Lung microvascular endothelial cell (primary cell): ENCODE data around the gene ABTB2. TPM values are rescaled to one million over a fixed set of nuclear protein-coding genes. Genes with fewer than 3 reads are reported as not detected.

Experiments used
- DNase-seq, 2 donors: peaks; one replicate each; pipeline versions ENCODE4 v3.0.0 to v3.0.0-alpha.2; 2010; ENCODE audit warnings: low read depth in 2 of 2
- total RNA-seq: library from RNA; depleted of rRNA; stranded (reverse); fragments of >200 nt; gene quantifications from 2 replicates; pipeline ENCODE4 v1.2.1, GENCODE V29; 2014

ABTB2 gene
- total RNA-seq, 1 donor from 2014 or later = 0.20 TPM

GRCh38 chr11:34363363-34364084, 5.7 kb upstream of the ABTB2 start:
- no peak for DNase-seq

- no peak for DNase-seq
Observed at GRCh38 chr11:34360046-34360445, 2.2 kb upstream of the ABTB2 start.

GRCh38 chr11:34359548-34359891, 1.7 kb upstream of the ABTB2 start:
- DNase-seq = no peak

- DNase-seq = peak; percentile 73 to 75
Observed at GRCh38 chr11:34358728-34359547, 1.1 kb upstream of the ABTB2 start.

- DNase-seq = peak; percentile 23 to 38
Observed at GRCh38 chr11:34358258-34358727, 483 bp upstream of the ABTB2 start.

- DNase-seq = peak; percentile 39 to 62
Observed at GRCh38 chr11:34356913-34357700, 703 bp downstream of the ABTB2 start.

GRCh38 chr11:34356576-34356912, 1.3 kb downstream of the ABTB2 start:
- DNase-seq = no peak

GRCh38 chr11:34356130-34356529, 1.7 kb downstream of the ABTB2 start:
- no peak for DNase-seq

GRCh38 chr11:34355726-34356125, 2.1 kb downstream of the ABTB2 start:
- DNase-seq = no peak

GRCh38 chr11:34354782-34355181, 3.0 kb downstream of the ABTB2 start:
- DNase-seq = no peak

- no peak for DNase-seq
Observed at GRCh38 chr11:34353881-34354280, 3.9 kb downstream of the ABTB2 start.

- DNase-seq = no peak
Observed at GRCh38 chr11:34351687-34352469, 5.9 kb downstream of the ABTB2 start.

GRCh38 chr11:34351051-34351450, 6.8 kb downstream of the ABTB2 start:
- no peak for DNase-seq

- DNase-seq = no peak
Observed at GRCh38 chr11:34349882-34350281, 7.9 kb downstream of the ABTB2 start.

GRCh38 chr11:34348919-34349318, 8.9 kb downstream of the ABTB2 start:
- no peak for DNase-seq

GRCh38 chr11:34348096-34348495, 9.7 kb downstream of the ABTB2 start:
- DNase-seq = no peak

GRCh38 chr11:34346551-34346950, 11.3 kb downstream of the ABTB2 start:
- DNase-seq = peak in 1 of 2 donors; percentile 30

GRCh38 chr11:34345991-34346480, 11.8 kb downstream of the ABTB2 start:
- DNase-seq = peak in 1 of 2 donors; percentile 47

GRCh38 chr11:34345540-34345876, 12.3 kb downstream of the ABTB2 start:
- DNase-seq = no peak

- peak in 1 of 2 donors; percentile 54 for DNase-seq
Observed at GRCh38 chr11:34344768-34345539, 12.9 kb downstream of the ABTB2 start.

- DNase-seq = no peak
Observed at GRCh38 chr11:34344410-34344767, 13.4 kb downstream of the ABTB2 start.
